HEK293 (cell line): ENCODE results near the gene CA6.

Experiments used
- CTCF ChIA-PET: fragments of 350-600 bp; formaldehyde crosslinking; extraction: SDS; loops from one replicate; lab custom pipeline; 2021; ENCODE audit warnings: antibody characterized with exemption; lab: Yijun Ruan, JAX
- POLR2A ChIA-PET: fragments of 300-600 bp; formaldehyde crosslinking; extraction: SDS; loops from one replicate; lab custom pipeline; 2020; ENCODE audit warnings: antibody characterized with exemption, inconsistent platforms; lab: Yijun Ruan, JAX
- H3K27ac ChIP-seq: fragments of 200-500 bp; sonication (Bioruptor generic); 2 replicates; pipeline ENCODE4 v1.5.1; 2014; ENCODE audit warnings: low read depth, low read length, control low read depth, inconsistent platforms; ENCODE audit errors: extremely low read depth
- H3K36me3 ChIP-seq, 2 experiments: fragments of 200-500 bp in 1 of 2; sonication (Bioruptor generic) in 1 of 2; 1 replicate in 1 of 2; 2 replicates in 1 of 2; pipeline ENCODE4 v1.5.1; 2014 to 2017; ENCODE audit warnings: inconsistent platforms in 2 of 2, low read length in 2 of 2; ENCODE audit not compliant: control insufficient read depth in 2 of 2, insufficient read depth in 1 of 2
- H3K4me1 ChIP-seq: fragments of 200-500 bp; sonication (Bioruptor generic); 2 replicates; pipeline ENCODE4 v1.5.1; 2014; ENCODE audit warnings: mild to moderate bottlenecking, low read length, inconsistent platforms; ENCODE audit not compliant: control insufficient read depth, insufficient read depth
- H3K4me3 ChIP-seq: 2 replicates; pipeline ENCODE4 v1.5.1; 2011; ENCODE audit warnings: low read depth, mild to moderate bottlenecking, control low read depth, low read length, moderate library complexity
- H3K9me3 ChIP-seq: fragments of 200-500 bp; sonication (Bioruptor generic); 2 replicates; pipeline ENCODE4 v1.5.1; 2014; ENCODE audit warnings: low read depth, low read length, inconsistent platforms; ENCODE audit not compliant: control insufficient read depth, insufficient read depth
- HOXA7 ChIP-seq: sonication (generic); formaldehyde crosslinking; IDR thresholded peaks from 2 replicates; pipeline ENCODE4 v1.8.1; 2022; ENCODE audit warnings: missing genetic modification reagents, borderline replicate concordance
- HOXC10 ChIP-seq: sonication (generic); formaldehyde crosslinking; IDR thresholded peaks from 2 replicates; pipeline ENCODE4 v1.8.1; 2023; ENCODE audit warnings: mild to moderate bottlenecking, missing genetic modification reagents
- IKZF3 ChIP-seq: fragments of 450-650 bp; IDR thresholded peaks from 2 replicates; pipeline ENCODE4 v1.5.0; 2018; ENCODE audit warnings: missing biosample characterization, mild to moderate bottlenecking, missing genetic modification characterization, moderate library complexity
- KLF7 ChIP-seq: fragments of 450-650 bp; formaldehyde crosslinking; IDR thresholded peaks from 2 replicates; pipeline ENCODE4 v1.5.1; 2016; ENCODE audit warnings: missing biosample characterization, missing genetic modification characterization, borderline replicate concordance
- REPIN1 ChIP-seq: fragments of 450-650 bp; formaldehyde crosslinking; IDR thresholded peaks from 2 replicates; pipeline ENCODE4 v1.5.1; 2017; ENCODE audit warnings: missing biosample characterization, missing genetic modification characterization, low read depth
- SCRT1 ChIP-seq: fragments of 450-650 bp; formaldehyde crosslinking; IDR thresholded peaks from 2 replicates; pipeline ENCODE4 v1.5.1; 2016; ENCODE audit warnings: missing biosample characterization, missing genetic modification characterization, borderline replicate concordance
- YY1 ChIP-seq: fragments of 450-650 bp; formaldehyde crosslinking; IDR thresholded peaks from 2 replicates; pipeline ENCODE4 v1.5.1; 2018; ENCODE audit warnings: missing biosample characterization, missing genetic modification characterization
- ZFP41 ChIP-seq: fragments of 450-650 bp; formaldehyde crosslinking; IDR thresholded peaks from 2 replicates; pipeline ENCODE4 v1.5.1; 2016; ENCODE audit warnings: missing biosample characterization, missing genetic modification characterization, borderline replicate concordance
- ZNF157 ChIP-seq: fragments of 450-650 bp; formaldehyde crosslinking; IDR thresholded peaks from 2 replicates; pipeline ENCODE4 v1.5.1; 2016; ENCODE audit warnings: missing biosample characterization, missing genetic modification characterization
- ZNF202 ChIP-seq: fragments of 450-650 bp; formaldehyde crosslinking; IDR thresholded peaks from 2 replicates; pipeline ENCODE4 v1.5.1; 2016; ENCODE audit warnings: missing biosample characterization, missing genetic modification characterization, borderline replicate concordance
- ZNF555 ChIP-seq: fragments of 450-650 bp; formaldehyde crosslinking; conservative IDR thresholded peaks from 2 replicates; pipeline ENCODE4 v1.5.1; 2017; ENCODE audit warnings: missing biosample characterization, mild to moderate bottlenecking, missing genetic modification characterization, inconsistent platforms
- ZNF654 ChIP-seq: fragments of 450-650 bp; formaldehyde crosslinking; IDR thresholded peaks from 2 replicates; pipeline ENCODE4 v1.5.1; 2016; ENCODE audit warnings: low read depth, missing biosample characterization, missing genetic modification characterization
- ZNF677 ChIP-seq: fragments of 450-650 bp; IDR thresholded peaks from 2 replicates; pipeline ENCODE4 v1.5.0; 2018; ENCODE audit warnings: missing biosample characterization, mild to moderate bottlenecking, missing genetic modification characterization, moderate library complexity
- ZNF707 ChIP-seq: fragments of 450-650 bp; formaldehyde crosslinking; IDR thresholded peaks from 2 replicates; pipeline ENCODE4 v1.5.1; 2016; ENCODE audit warnings: missing biosample characterization, missing genetic modification characterization
- ZNF791 ChIP-seq: fragments of 450-650 bp; formaldehyde crosslinking; IDR thresholded peaks from 2 replicates; pipeline ENCODE4 v1.5.1; 2016; ENCODE audit warnings: missing biosample characterization, missing genetic modification characterization
- TF ChIP-seq, protein P1 (sequence below): fragments of 450-650 bp; formaldehyde crosslinking; IDR thresholded peaks from 2 replicates; pipeline ENCODE4 v1.5.1; 2016; ENCODE audit warnings: missing biosample characterization, missing genetic modification characterization
- TF ChIP-seq, protein P2 (sequence below): fragments of 450-650 bp; formaldehyde crosslinking; IDR thresholded peaks from 2 replicates; pipeline ENCODE4 v1.5.1; 2016; ENCODE audit warnings: missing biosample characterization, missing genetic modification characterization
- TF ChIP-seq, protein P3 (sequence below): fragments of 450-650 bp; formaldehyde crosslinking; IDR thresholded peaks from 2 replicates; pipeline ENCODE4 v1.5.1; 2016; ENCODE audit warnings: missing biosample characterization, missing genetic modification characterization
- TF ChIP-seq, protein P4 (sequence below): fragments of 450-650 bp; formaldehyde crosslinking; IDR thresholded peaks from 2 replicates; pipeline ENCODE4 v1.5.1; 2016; ENCODE audit warnings: missing biosample characterization, missing genetic modification characterization

The CA6 gene

DNA sequence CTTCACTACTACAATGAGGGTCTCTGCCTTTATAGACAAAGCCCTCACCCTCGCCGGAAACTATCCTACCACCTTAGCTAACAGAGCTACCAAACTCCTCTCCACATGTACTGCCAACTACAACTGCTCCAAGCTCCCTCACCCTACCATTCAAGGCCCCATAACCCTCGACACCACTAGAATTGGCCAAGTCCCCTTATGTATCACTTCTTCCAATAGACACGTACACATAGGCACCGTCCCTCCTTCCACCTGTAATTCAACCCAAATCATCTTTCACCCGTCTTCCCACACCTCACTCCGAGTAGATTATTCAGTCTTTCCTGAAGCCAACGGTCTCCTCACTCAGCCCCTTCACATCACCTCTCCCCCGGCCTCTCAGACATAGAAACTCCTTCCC, 19.7 kb upstream of the CA6 start (continued):
- TF ChIP-seq ZFP41 (tag by site-specific recombination) (no peak), ZNF654 (no peak), HOXC10 (no peak), ZNF157 (no peak), KLF7 (tag by site-specific recombination) (no peak)
- TF ChIP-seq, protein P1, sequence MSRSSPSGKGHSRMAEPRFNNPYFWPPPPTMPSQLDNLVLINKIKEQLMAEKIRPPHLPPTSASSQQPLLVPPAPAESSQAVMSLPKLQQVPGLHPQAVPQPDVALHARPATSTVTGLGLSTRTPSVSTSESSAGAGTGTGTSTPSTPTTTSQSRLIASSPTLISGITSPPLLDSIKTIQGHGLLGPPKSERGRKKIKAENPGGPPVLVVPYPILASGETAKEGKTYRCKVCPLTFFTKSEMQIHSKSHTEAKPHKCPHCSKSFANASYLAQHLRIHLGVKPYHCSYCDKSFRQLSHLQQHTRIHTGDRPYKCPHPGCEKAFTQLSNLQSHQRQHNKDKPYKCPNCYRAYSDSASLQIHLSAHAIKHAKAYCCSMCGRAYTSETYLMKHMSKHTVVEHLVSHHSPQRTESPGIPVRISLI (tag by site-specific recombination): no peak

DNA sequence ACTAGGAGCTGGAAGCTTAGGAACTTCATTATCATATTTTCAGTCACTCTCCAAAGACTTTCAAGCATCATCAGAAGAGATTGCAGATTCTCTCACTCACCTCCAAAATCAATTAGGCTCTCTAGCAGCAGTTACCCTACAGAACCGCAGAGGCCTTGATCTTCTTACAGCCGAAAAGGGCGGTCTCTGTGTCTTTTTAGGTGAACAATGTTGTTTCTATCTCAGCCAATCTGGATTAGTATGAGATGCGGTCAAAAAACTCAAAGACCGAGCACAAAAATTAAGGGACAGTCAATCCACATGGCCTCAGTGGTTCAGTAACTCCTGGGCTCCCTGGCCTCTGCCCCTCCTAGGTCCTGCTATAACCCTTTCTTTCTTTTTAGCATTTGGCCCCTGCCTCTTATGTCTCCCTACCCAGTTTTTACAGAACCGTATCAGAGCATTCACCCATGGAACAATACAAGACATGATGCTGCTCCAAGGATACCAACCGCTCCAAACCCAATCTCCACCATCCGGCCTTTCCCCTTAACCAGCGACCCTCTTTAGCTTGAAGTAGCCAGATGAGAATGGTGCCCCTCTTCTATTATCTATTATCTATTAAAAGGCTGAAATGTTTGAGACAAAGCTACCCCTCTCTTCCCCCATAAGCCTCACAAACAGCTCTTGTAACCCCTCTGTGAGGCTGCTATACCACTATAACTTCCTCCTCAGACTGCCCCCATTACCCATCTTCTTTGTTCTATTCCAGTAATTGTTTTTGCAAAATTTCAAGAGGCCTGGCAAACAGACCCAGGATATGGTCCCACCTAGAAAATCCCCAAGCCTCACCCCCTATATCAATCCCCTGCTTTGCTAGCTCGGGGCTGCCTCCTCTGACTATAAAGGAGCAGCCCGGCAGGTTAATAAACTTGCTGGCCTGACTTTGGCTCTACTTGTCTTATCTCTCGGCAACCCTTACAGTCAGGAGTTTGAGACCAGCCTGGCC, 18.7 kb upstream of the CA6 start:
- CTCF ChIA-PET: interaction anchor here (0.5 to 2.3 kb wide), 6 partner anchors 9 to 232 kb away, joined by 3 to 10 read pairs (median 4); no protein-coding TSS in a partner anchor
- H3K9me3 ChIP-seq: no peaks in the 10 kb centered on the region
- H3K36me3 ChIP-seq: no peaks in the 10 kb centered on the region
- no peak overlapping the region for H3K27ac ChIP-seq
- H3K4me3 ChIP-seq: no peak overlapping the region
- H3K4me1 ChIP-seq: no peaks in the 10 kb centered on the region
- no peak for TF ChIP-seq HOXA7 (CRISPR knock-in tag)
- TF ChIP-seq, protein P2, sequence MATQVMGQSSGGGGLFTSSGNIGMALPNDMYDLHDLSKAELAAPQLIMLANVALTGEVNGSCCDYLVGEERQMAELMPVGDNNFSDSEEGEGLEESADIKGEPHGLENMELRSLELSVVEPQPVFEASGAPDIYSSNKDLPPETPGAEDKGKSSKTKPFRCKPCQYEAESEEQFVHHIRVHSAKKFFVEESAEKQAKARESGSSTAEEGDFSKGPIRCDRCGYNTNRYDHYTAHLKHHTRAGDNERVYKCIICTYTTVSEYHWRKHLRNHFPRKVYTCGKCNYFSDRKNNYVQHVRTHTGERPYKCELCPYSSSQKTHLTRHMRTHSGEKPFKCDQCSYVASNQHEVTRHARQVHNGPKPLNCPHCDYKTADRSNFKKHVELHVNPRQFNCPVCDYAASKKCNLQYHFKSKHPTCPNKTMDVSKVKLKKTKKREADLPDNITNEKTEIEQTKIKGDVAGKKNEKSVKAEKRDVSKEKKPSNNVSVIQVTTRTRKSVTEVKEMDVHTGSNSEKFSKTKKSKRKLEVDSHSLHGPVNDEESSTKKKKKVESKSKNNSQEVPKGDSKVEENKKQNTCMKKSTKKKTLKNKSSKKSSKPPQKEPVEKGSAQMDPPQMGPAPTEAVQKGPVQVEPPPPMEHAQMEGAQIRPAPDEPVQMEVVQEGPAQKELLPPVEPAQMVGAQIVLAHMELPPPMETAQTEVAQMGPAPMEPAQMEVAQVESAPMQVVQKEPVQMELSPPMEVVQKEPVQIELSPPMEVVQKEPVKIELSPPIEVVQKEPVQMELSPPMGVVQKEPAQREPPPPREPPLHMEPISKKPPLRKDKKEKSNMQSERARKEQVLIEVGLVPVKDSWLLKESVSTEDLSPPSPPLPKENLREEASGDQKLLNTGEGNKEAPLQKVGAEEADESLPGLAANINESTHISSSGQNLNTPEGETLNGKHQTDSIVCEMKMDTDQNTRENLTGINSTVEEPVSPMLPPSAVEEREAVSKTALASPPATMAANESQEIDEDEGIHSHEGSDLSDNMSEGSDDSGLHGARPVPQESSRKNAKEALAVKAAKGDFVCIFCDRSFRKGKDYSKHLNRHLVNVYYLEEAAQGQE (tag by site-specific recombination): no peak
- no peak for TF ChIP-seq ZNF555
- TF ChIP-seq, protein P3, sequence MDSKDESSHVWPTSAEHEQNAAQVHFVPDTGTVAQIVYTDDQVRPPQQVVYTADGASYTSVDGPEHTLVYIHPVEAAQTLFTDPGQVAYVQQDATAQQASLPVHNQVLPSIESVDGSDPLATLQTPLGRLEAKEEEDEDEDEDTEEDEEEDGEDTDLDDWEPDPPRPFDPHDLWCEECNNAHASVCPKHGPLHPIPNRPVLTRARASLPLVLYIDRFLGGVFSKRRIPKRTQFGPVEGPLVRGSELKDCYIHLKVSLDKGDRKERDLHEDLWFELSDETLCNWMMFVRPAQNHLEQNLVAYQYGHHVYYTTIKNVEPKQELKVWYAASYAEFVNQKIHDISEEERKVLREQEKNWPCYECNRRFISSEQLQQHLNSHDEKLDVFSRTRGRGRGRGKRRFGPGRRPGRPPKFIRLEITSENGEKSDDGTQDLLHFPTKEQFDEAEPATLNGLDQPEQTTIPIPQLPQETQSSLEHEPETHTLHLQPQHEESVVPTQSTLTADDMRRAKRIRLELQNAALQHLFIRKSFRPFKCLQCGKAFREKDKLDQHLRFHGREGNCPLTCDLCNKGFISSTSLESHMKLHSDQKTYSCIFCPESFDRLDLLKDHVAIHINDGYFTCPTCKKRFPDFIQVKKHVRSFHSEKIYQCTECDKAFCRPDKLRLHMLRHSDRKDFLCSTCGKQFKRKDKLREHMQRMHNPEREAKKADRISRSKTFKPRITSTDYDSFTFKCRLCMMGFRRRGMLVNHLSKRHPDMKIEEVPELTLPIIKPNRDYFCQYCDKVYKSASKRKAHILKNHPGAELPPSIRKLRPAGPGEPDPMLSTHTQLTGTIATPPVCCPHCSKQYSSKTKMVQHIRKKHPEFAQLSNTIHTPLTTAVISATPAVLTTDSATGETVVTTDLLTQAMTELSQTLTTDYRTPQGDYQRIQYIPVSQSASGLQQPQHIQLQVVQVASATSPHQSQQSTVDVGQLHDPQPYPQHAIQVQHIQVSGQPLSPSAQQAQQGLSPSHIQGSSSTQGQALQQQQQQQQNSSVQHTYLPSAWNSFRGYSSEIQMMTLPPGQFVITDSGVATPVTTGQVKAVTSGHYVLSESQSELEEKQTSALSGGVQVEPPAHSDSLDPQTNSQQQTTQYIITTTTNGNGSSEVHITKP (tag by site-specific recombination): no peak
- TF ChIP-seq REPIN1: no peak
- TF ChIP-seq YY1 (tag by site-specific recombination): no peak
- TF ChIP-seq IKZF3 (tag by site-specific recombination): no peak
- no peak for TF ChIP-seq ZNF202 (tag by site-specific recombination)
- TF ChIP-seq, protein P4, sequence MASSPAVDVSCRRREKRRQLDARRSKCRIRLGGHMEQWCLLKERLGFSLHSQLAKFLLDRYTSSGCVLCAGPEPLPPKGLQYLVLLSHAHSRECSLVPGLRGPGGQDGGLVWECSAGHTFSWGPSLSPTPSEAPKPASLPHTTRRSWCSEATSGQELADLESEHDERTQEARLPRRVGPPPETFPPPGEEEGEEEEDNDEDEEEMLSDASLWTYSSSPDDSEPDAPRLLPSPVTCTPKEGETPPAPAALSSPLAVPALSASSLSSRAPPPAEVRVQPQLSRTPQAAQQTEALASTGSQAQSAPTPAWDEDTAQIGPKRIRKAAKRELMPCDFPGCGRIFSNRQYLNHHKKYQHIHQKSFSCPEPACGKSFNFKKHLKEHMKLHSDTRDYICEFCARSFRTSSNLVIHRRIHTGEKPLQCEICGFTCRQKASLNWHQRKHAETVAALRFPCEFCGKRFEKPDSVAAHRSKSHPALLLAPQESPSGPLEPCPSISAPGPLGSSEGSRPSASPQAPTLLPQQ: no peak
- TF ChIP-seq ZNF677 (tag by site-specific recombination): no peak
- TF ChIP-seq ZNF707 (tag by site-specific recombination): no peak
- no peak for TF ChIP-seq SCRT1 (tag by site-specific recombination)
- TF ChIP-seq ZNF791 (tag by site-specific recombination): no peak
- POLR2A ChIA-PET: no interaction called here
